Measurements from ENCODE around the gene CLSTN2.

The CLSTN2 gene

GRCh38 chr3:140143367-140144069 is 208.5 kb downstream of the CLSTN2 start:
- Histone ChIP-seq H3K4me1 (ENCODE audit: control insufficient read depth in 1 of 2, insufficient read depth in 2 of 2, low read length in 2 of 2) (no peaks in the 10 kb centered on the region), H3K27ac (ENCODE audit: low read depth, low read length) (no peak overlapping the region), H3K36me3 (ENCODE audit: control insufficient read depth in 1 of 2, insufficient read depth in 2 of 2, low read length in 2 of 2) (no peaks in the 10 kb centered on the region), H3K27me3 (ENCODE audit: control insufficient read depth in 1 of 2, insufficient read depth in 2 of 2, low read length in 2 of 2) (no peaks in the 10 kb centered on the region), H3K9me3 (ENCODE audit: control insufficient read depth in 1 of 2, low read length in 2 of 2) (no peaks in the 10 kb centered on the region), H3K4me3 (ENCODE audit: low read depth in 1 of 2, low read length in 2 of 2) (no peak overlapping the region), H3K9ac (ENCODE audit: low read depth in 1 of 2, low read length in 2 of 2) (no peak overlapping the region)

GRCh38 chr3:140145528-140145927 is 210.5 kb downstream of the CLSTN2 start:
- no peaks in the 10 kb centered on the region for H3K9me3 ChIP-seq (ENCODE audit: control insufficient read depth in 1 of 2, low read length in 2 of 2)
- no peak overlapping the region for H3K9ac ChIP-seq (ENCODE audit: low read depth in 1 of 2, low read length in 2 of 2)
- H3K36me3 ChIP-seq (ENCODE audit: control insufficient read depth in 1 of 2, insufficient read depth in 2 of 2, low read length in 2 of 2) = no peaks in the 10 kb centered on the region
- H3K4me3 ChIP-seq (ENCODE audit: low read depth in 1 of 2, low read length in 2 of 2) = no peak overlapping the region
- H3K27ac ChIP-seq (ENCODE audit: low read depth, low read length) = no peak overlapping the region
- H3K27me3 ChIP-seq (ENCODE audit: control insufficient read depth in 1 of 2, insufficient read depth in 2 of 2, low read length in 2 of 2) = no peaks in the 10 kb centered on the region
- H3K4me1 ChIP-seq (ENCODE audit: control insufficient read depth in 1 of 2, insufficient read depth in 2 of 2, low read length in 2 of 2) = no peaks in the 10 kb centered on the region

- Histone ChIP-seq H3K27ac (ENCODE audit: low read depth, low read length) (no peak overlapping the region), H3K4me3 (ENCODE audit: low read depth in 1 of 2, low read length in 2 of 2) (no peak overlapping the region), H3K4me1 (ENCODE audit: control insufficient read depth in 1 of 2, insufficient read depth in 2 of 2, low read length in 2 of 2) (no peaks in the 10 kb centered on the region), H3K9me3 (ENCODE audit: control insufficient read depth in 1 of 2, low read length in 2 of 2) (no peaks in the 10 kb centered on the region), H3K27me3 (ENCODE audit: control insufficient read depth in 1 of 2, insufficient read depth in 2 of 2, low read length in 2 of 2) (no peaks in the 10 kb centered on the region), H3K36me3 (ENCODE audit: control insufficient read depth in 1 of 2, insufficient read depth in 2 of 2, low read length in 2 of 2) (no peaks in the 10 kb centered on the region), H3K9ac (ENCODE audit: low read depth in 1 of 2, low read length in 2 of 2) (no peak overlapping the region)
These were observed 211.7 kb downstream of the CLSTN2 start for GRCh38 chr3:140146668-140147067.

- no peaks in the 10 kb centered on the region for H3K27me3 ChIP-seq (ENCODE audit: control insufficient read depth in 1 of 2, insufficient read depth in 2 of 2, low read length in 2 of 2)
- no peaks in the 10 kb centered on the region for H3K36me3 ChIP-seq (ENCODE audit: control insufficient read depth in 1 of 2, insufficient read depth in 2 of 2, low read length in 2 of 2)
These were observed 213.0 kb downstream of the CLSTN2 start for GRCh38 chr3:140147965-140148490.

GRCh38 chr3:140148824-140149390 is 213.9 kb downstream of the CLSTN2 start:
- no peaks in the 10 kb centered on the region for H3K36me3 ChIP-seq (ENCODE audit: control insufficient read depth in 1 of 2, insufficient read depth in 2 of 2, low read length in 2 of 2)
- H3K9ac ChIP-seq (ENCODE audit: low read depth in 1 of 2, low read length in 2 of 2) = no peak overlapping the region
- no peaks in the 10 kb centered on the region for H3K4me1 ChIP-seq (ENCODE audit: control insufficient read depth in 1 of 2, insufficient read depth in 2 of 2, low read length in 2 of 2)
- no peak overlapping the region for H3K4me3 ChIP-seq (ENCODE audit: low read depth in 1 of 2, low read length in 2 of 2)
- H3K27ac ChIP-seq (ENCODE audit: low read depth, low read length) = no peak overlapping the region
- H3K27me3 ChIP-seq (ENCODE audit: control insufficient read depth in 1 of 2, insufficient read depth in 2 of 2, low read length in 2 of 2) = no peaks in the 10 kb centered on the region
- no peaks in the 10 kb centered on the region for H3K9me3 ChIP-seq (ENCODE audit: control insufficient read depth in 1 of 2, low read length in 2 of 2)

More at GRCh38 chr3:140147965-140148490, 213.0 kb downstream of the CLSTN2 start:
- no peaks in the 10 kb centered on the region for H3K4me1 ChIP-seq (ENCODE audit: control insufficient read depth in 1 of 2, insufficient read depth in 2 of 2, low read length in 2 of 2)
- no peak overlapping the region for H3K9ac ChIP-seq (ENCODE audit: low read depth in 1 of 2, low read length in 2 of 2)
- H3K4me3 ChIP-seq (ENCODE audit: low read depth in 1 of 2, low read length in 2 of 2) = no peak overlapping the region
- H3K27ac ChIP-seq (ENCODE audit: low read depth, low read length) = no peak overlapping the region
- no peaks in the 10 kb centered on the region for H3K9me3 ChIP-seq (ENCODE audit: control insufficient read depth in 1 of 2, low read length in 2 of 2)

GRCh38 chr3:140151321-140151720 is 216.3 kb downstream of the CLSTN2 start:
- Histone ChIP-seq H3K27ac (ENCODE audit: low read depth, low read length) (no peak overlapping the region), H3K9me3 (ENCODE audit: control insufficient read depth in 1 of 2, low read length in 2 of 2) (no peaks in the 10 kb centered on the region), H3K36me3 (ENCODE audit: control insufficient read depth in 1 of 2, insufficient read depth in 2 of 2, low read length in 2 of 2) (no peaks in the 10 kb centered on the region), H3K9ac (ENCODE audit: low read depth in 1 of 2, low read length in 2 of 2) (no peak overlapping the region), H3K4me3 (ENCODE audit: low read depth in 1 of 2, low read length in 2 of 2) (no peak overlapping the region), H3K27me3 (ENCODE audit: control insufficient read depth in 1 of 2, insufficient read depth in 2 of 2, low read length in 2 of 2) (no peaks in the 10 kb centered on the region), H3K4me1 (ENCODE audit: control insufficient read depth in 1 of 2, insufficient read depth in 2 of 2, low read length in 2 of 2) (no peaks in the 10 kb centered on the region)

- H3K27ac ChIP-seq (ENCODE audit: low read depth, low read length) = no peak overlapping the region
- H3K9ac ChIP-seq (ENCODE audit: low read depth in 1 of 2, low read length in 2 of 2) = no peak overlapping the region
- H3K36me3 ChIP-seq (ENCODE audit: control insufficient read depth in 1 of 2, insufficient read depth in 2 of 2, low read length in 2 of 2) = no peaks in the 10 kb centered on the region
- no peak overlapping the region for H3K4me3 ChIP-seq (ENCODE audit: low read depth in 1 of 2, low read length in 2 of 2)
- H3K27me3 ChIP-seq (ENCODE audit: control insufficient read depth in 1 of 2, insufficient read depth in 2 of 2, low read length in 2 of 2) = no peaks in the 10 kb centered on the region
- H3K4me1 ChIP-seq (ENCODE audit: control insufficient read depth in 1 of 2, insufficient read depth in 2 of 2, low read length in 2 of 2) = no peaks in the 10 kb centered on the region
- H3K9me3 ChIP-seq (ENCODE audit: control insufficient read depth in 1 of 2, low read length in 2 of 2) = no peaks in the 10 kb centered on the region
These were observed 218.1 kb downstream of the CLSTN2 start for GRCh38 chr3:140152851-140153639.

GRCh38 chr3:140153736-140154135 is 218.8 kb downstream of the CLSTN2 start:
- Histone ChIP-seq H3K27ac (ENCODE audit: low read depth, low read length) (no peak overlapping the region), H3K27me3 (ENCODE audit: control insufficient read depth in 1 of 2, insufficient read depth in 2 of 2, low read length in 2 of 2) (no peaks in the 10 kb centered on the region), H3K9me3 (ENCODE audit: control insufficient read depth in 1 of 2, low read length in 2 of 2) (no peaks in the 10 kb centered on the region), H3K36me3 (ENCODE audit: control insufficient read depth in 1 of 2, insufficient read depth in 2 of 2, low read length in 2 of 2) (no peaks in the 10 kb centered on the region), H3K4me1 (ENCODE audit: control insufficient read depth in 1 of 2, insufficient read depth in 2 of 2, low read length in 2 of 2) (no peaks in the 10 kb centered on the region), H3K9ac (ENCODE audit: low read depth in 1 of 2, low read length in 2 of 2) (no peak overlapping the region), H3K4me3 (ENCODE audit: low read depth in 1 of 2, low read length in 2 of 2) (no peak overlapping the region)

- Histone ChIP-seq H3K4me3 (ENCODE audit: low read depth in 1 of 2, low read length in 2 of 2) (no peak overlapping the region), H3K36me3 (ENCODE audit: control insufficient read depth in 1 of 2, insufficient read depth in 2 of 2, low read length in 2 of 2) (no peaks in the 10 kb centered on the region), H3K4me1 (ENCODE audit: control insufficient read depth in 1 of 2, insufficient read depth in 2 of 2, low read length in 2 of 2) (no peaks in the 10 kb centered on the region), H3K27ac (ENCODE audit: low read depth, low read length) (no peak overlapping the region), H3K9ac (ENCODE audit: low read depth in 1 of 2, low read length in 2 of 2) (no peak overlapping the region), H3K9me3 (ENCODE audit: control insufficient read depth in 1 of 2, low read length in 2 of 2) (no peaks in the 10 kb centered on the region), H3K27me3 (ENCODE audit: control insufficient read depth in 1 of 2, insufficient read depth in 2 of 2, low read length in 2 of 2) (no peaks in the 10 kb centered on the region)
These were observed 222.2 kb downstream of the CLSTN2 start for GRCh38 chr3:140157161-140157560.

- Histone ChIP-seq H3K4me3 (ENCODE audit: low read depth in 1 of 2, low read length in 2 of 2) (no peak overlapping the region), H3K9ac (ENCODE audit: low read depth in 1 of 2, low read length in 2 of 2) (no peak overlapping the region), H3K4me1 (ENCODE audit: control insufficient read depth in 1 of 2, insufficient read depth in 2 of 2, low read length in 2 of 2) (no peaks in the 10 kb centered on the region), H3K9me3 (ENCODE audit: control insufficient read depth in 1 of 2, low read length in 2 of 2) (no peaks in the 10 kb centered on the region), H3K27me3 (ENCODE audit: control insufficient read depth in 1 of 2, insufficient read depth in 2 of 2, low read length in 2 of 2) (no peaks in the 10 kb centered on the region), H3K36me3 (ENCODE audit: control insufficient read depth in 1 of 2, insufficient read depth in 2 of 2, low read length in 2 of 2) (no peaks in the 10 kb centered on the region), H3K27ac (ENCODE audit: low read depth, low read length) (no peak overlapping the region)
These were observed 224.7 kb downstream of the CLSTN2 start for GRCh38 chr3:140159646-140160045.

Measured in duodenal mucosa (tissue), 2 donors.